GM12892 (cell line): ENCODE results near the gene FAM83F. TPM values are rescaled to one million over a fixed set of nuclear protein-coding genes. Genes with fewer than 3 reads are reported as not detected.
"Not testable (repeated sequence)": the region's sequence is repeated elsewhere in the genome, so short reads cannot be mapped to it uniquely, and the experiment has no call there.

Source experiments
- DNase-seq: peaks from one replicate; pipeline ENCODE4 v3.0.0; 2011; ENCODE audit not compliant: insufficient read length
- FAIRE-seq: peaks from 2 replicates; lab custom pipeline; 2011; peaks lifted over from hg19 to GRCh38; lab: Jason Lieb, UNC
- POLR2A ChIP-seq: IDR thresholded peaks from 2 replicates; pipeline ENCODE4 v1.6.1; 2011; ENCODE audit warnings: low read depth, low read length, control low read depth
- POLR2AphosphoS5 ChIP-seq: IDR thresholded peaks from 2 replicates; pipeline ENCODE4 v1.6.1; 2011; ENCODE audit warnings: low read depth, low read length, control low read depth
- TAF1 ChIP-seq: IDR thresholded peaks from 2 replicates; pipeline ENCODE4 v1.6.1; 2011; ENCODE audit warnings: low read depth, mild to moderate bottlenecking, control low read depth, low read length, borderline replicate concordance
- polyA plus RNA-seq: library from polyadenylated mRNA; unstranded; fragments of >200 nt; gene quantifications from one replicate; pipeline ENCODE4 v1.2.1, GENCODE V29; 2012; ENCODE audit warnings: missing spikeins, inconsistent platforms; ENCODE audit not compliant: missing spikeins

The FAM83F gene
- polyA plus RNA-seq = 0.02 TPM

DNA sequence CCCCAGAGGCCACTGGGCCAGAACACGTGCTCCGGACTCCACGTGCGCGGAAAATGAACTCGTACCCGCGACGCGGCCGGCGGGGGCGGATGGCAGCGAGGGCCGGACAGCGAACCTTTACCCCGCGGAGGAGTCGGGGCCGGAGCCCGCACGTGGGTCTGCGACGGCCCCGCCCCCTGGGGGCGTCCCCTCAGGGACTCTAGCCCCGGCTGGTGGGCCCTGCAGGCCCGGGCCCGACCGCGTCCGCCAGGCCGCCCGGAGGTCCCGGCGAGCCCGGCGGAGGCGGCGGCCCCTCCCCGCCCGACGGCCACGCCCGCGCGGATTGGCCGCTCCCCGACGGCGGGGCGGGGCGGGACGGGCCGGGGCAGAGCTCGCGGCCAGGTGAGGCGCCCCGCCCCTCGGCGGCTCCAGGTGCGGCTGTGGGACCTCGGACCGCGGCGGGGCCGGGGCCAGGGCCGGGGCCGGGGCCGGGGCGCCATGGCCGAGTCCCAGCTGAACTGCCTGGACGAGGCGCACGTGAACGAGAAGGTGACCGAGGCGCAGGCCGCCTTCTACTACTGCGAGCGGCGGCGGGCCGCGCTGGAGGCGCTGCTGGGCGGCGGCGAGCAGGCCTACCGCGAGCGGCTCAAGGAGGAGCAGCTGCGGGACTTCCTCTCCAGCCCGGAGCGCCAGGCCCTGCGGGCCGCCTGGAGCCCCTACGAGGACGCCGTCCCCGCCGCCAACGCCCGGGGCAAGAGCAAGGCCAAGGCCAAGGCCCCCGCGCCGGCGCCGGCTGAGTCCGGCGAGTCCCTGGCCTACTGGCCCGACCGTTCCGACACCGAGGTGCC is at the start of gene FAM83F:
TSS of gene FAM83F (plus strand) at position 389 of the 827 bp plus-strand sequence. CDS start at position 478, 89 bp downstream.
- DNase-seq (no peak), FAIRE-seq (no peak)

DNA sequence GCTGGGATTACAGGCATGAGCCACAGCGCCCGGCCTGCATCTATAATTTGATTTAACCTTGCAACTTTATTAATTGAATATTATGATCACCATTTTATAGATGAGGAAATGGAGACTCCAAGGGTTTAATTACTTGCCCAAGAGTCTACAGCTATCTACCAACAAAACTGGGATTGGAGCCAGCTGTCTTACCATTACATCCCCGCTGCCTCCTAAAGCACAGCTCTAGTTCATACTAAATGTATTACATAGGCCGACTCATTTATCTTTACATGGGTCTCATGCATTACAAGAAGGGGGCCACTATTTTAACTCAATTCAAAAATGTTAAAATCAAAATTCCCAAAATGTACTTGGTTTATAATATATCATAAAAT is 48.6 kb upstream of the FAM83F start:
- DNase-seq = no peak
- FAIRE-seq = no peak
- no peak for TF ChIP-seq TAF1
- TF ChIP-seq POLR2A = no peak
- no peak for TF ChIP-seq POLR2AphosphoS5

More for the DNA sequence above, at the start of gene FAM83F:
- TF ChIP-seq TAF1 (no peak), POLR2A (no peak), POLR2AphosphoS5 (no peak)

GRCh38 chr22:39946503-39947219 is 48.1 kb upstream of the FAM83F start:
- FAIRE-seq (no peak), DNase-seq (no peak)

DNA sequence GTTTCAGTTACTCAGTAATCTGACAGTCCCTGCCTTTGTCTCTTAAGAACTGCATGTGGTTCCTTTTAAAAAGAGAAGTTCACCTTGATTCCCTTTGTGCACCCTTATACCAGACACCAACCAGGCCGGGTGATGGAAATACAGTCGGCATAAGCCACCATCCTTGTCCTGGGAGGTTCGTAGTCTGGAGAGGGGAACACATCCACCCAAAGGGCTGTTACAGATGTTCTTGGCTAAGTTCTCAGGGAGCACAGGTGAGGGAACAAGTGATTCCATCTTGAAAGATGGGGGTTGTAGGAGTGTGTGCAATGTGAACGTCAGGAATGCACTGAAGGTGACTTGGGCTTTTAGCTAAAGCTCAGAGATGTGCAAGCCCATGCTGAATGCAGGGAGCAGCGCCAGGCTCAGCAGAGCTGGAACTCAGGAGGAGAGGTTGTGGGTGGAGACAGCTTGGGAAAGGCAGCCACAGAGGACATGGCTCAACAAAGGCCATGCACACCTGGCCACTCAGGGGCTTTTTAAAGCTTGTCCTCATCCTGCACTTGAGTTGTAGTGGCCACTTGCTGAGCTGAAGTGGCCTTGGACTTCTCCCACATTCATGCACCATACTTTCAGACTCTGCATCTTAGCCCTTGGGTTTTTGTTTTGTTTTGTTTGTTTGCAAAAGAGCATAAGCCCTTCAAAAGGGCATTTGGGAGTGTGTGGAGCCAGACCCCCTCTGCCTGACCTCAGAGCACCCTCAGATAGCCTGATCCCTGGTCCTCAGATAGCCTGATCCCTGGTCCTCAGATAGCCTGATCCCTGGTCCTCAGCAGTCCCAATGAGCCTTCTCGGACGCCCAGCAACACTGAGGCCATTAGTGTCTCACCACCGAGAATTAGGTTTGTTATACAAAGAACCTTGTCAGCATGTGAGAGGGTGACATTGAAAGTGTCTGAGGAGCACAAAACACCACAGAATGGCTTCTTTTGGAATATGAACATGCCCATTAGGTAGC is 47.2 kb upstream of the FAM83F start:
- TF ChIP-seq POLR2AphosphoS5 (no peak), POLR2A (no peak), TAF1 (no peak)
- DNase-seq (no peak), FAIRE-seq (no peak)

More at GRCh38 chr22:39946503-39947219, 48.1 kb upstream of the FAM83F start:
- no peak for TF ChIP-seq TAF1
- TF ChIP-seq POLR2A = no peak
- no peak for TF ChIP-seq POLR2AphosphoS5

DNA sequence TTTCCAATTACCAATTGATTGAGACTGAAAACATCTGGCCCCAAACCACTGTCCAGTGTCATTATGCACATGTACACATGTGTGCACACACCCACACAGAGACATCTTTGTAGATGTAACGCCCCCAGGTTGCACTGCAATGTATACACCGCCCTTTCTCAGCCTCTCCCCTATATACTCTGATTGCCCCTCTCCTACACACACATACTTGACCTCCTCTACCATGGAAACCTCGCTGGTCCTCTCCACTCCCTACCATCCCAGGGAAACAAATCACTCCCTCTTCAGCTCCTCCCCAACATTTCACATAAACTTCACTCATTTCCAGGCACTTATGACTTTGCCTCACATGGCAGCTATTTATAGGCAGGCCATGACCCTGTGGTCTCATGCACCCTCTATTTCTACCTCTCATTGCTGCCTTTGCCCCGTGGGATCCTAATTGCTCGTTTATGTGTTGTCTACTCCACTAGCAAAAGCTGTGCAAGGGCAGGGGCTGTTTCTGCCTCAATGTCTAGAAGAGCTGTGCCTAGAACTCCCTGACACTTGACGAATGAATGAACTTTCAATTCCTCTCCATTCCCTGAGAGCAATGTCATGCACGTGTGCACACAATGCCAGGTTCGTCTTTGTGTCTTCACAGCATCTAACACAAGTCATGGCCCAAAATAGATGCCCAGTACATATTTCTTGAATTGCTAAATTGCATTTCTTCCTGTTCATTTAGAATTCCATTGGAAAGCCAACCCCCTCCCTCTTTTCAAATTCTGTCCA is 44.6 kb upstream of the FAM83F start:
- TF ChIP-seq POLR2AphosphoS5 = no peak
- TF ChIP-seq POLR2A = no peak
- TF ChIP-seq TAF1 = no peak
- DNase-seq = no peak
- FAIRE-seq = peak; percentile 38

- not testable (repeated sequence) for DNase-seq, FAIRE-seq
These were observed 43.0 kb upstream of the FAM83F start for GRCh38 chr22:39951603-39952293.

GRCh38 chr22:39952347-39952746 is 42.4 kb upstream of the FAM83F start:
- FAIRE-seq = no peak

DNA sequence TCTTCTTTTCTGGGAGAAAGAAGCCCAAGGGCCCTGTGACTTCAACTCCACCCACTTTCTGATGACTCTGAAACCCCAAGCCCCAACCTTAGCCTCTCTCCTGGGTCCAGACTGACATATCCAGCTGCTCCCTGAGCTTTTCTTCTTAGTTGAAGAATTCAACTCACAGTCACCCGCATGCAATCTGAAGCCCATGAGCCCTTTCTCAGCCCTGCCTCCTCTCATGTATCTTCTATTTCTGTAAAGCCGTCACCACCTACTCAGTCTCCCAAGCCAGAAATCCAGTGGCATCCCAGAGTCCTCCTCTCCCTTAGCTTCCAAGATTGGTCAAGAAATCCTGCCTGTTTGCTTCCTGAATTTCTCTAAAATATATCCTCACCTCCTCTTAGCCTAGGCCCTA is 41.7 kb upstream of the FAM83F start:
- TF ChIP-seq POLR2A (no peak), TAF1 (no peak), POLR2AphosphoS5 (no peak)
- no peak for FAIRE-seq
- no peak for DNase-seq

More at GRCh38 chr22:39952347-39952746, 42.4 kb upstream of the FAM83F start:
- no peak for DNase-seq
- TF ChIP-seq POLR2AphosphoS5 (no peak), POLR2A (no peak), TAF1 (no peak)

DNA sequence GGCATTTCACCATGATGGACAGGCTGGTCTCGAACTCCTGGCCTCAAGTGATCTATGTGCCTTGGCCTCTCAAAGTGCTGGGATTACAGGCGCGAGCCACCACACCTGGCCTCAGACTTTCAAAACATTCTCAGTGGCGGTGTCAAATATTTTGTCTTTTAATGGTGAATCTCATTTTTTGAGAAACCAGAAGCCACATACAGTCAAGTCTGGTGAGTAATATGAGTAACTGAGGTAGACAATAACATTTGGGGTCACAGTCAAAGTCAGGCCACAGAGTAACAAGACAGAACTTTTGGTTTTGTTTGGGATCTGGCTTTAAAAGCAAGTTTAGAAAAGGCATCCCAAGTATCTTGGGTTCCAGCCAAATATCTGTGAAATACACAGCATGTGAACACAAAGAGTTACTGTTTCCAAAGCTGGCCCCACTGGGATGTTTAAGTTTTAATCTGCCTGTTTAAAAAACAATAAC is 40.1 kb upstream of the FAM83F start:
- no peak for DNase-seq
- FAIRE-seq = no peak
- no peak for TF ChIP-seq POLR2A
- TF ChIP-seq TAF1 = no peak
- TF ChIP-seq POLR2AphosphoS5 = no peak
